ENCODE results near the gene PALMD. TPM values are rescaled to one million over a fixed set of nuclear protein-coding genes. Genes with fewer than 3 reads are reported as not detected.

Gene PALMD
- total and polyA plus RNA-seq, 5 experiments from 2014 or later = not detected

- no peaks in the 10 kb centered on the region for H3K4me1 Mint-ChIP-seq
- no peak for DNase-seq
- H3K4me3 Mint-ChIP-seq = no peak overlapping the region
- ATAC-seq = no peak
- peaks cover 0 to 3% (median 0%) of the 10 kb centered on the region in 5 donors for H3K27me3 Mint-ChIP-seq
- no peak overlapping the region for H3K27ac Mint-ChIP-seq
- no peaks in the 10 kb centered on the region for H3K36me3 Mint-ChIP-seq
- H3K9me3 Mint-ChIP-seq = no peaks in the 10 kb centered on the region
- POLR2A ChIA-PET = no interaction called here
These were observed 81.8 kb downstream of the PALMD start for GRCh38 chr1:99727575-99728185.

GRCh38 chr1:99728494-99729235, 82.8 kb downstream of the PALMD start:
- no peak overlapping the region for H3K27ac Mint-ChIP-seq
- H3K4me3 Mint-ChIP-seq = no peak overlapping the region
- DNase-seq (no peak), ATAC-seq (no peak)
- H3K27me3 Mint-ChIP-seq = peaks cover 0 to 6% (median 0%) of the 10 kb centered on the region in 5 donors
- POLR2A ChIA-PET = no interaction called here
- no peaks in the 10 kb centered on the region for H3K9me3 Mint-ChIP-seq
- H3K36me3 Mint-ChIP-seq = no peaks in the 10 kb centered on the region
- no peaks in the 10 kb centered on the region for H3K4me1 Mint-ChIP-seq

- DNase-seq (no peak), ATAC-seq (no peak)
- H3K9me3 Mint-ChIP-seq = no peaks in the 10 kb centered on the region
- H3K4me1 Mint-ChIP-seq = no peaks in the 10 kb centered on the region
- H3K36me3 Mint-ChIP-seq = no peaks in the 10 kb centered on the region
- H3K27ac Mint-ChIP-seq = no peak overlapping the region
- H3K4me3 Mint-ChIP-seq = no peak overlapping the region
- POLR2A ChIA-PET = no interaction called here
- H3K27me3 Mint-ChIP-seq = peaks cover 0 to 6% (median 0%) of the 10 kb centered on the region in 5 donors
These were observed 85.5 kb downstream of the PALMD start for GRCh38 chr1:99731384-99731783.

- H3K9me3 Mint-ChIP-seq = no peaks in the 10 kb centered on the region
- H3K36me3 Mint-ChIP-seq = peaks cover 0 to 3% (median 0%) of the 10 kb centered on the region in 3 donors
- DNase-seq (no peak), ATAC-seq (no peak)
- POLR2A ChIA-PET = no interaction called here
- H3K4me3 Mint-ChIP-seq = no peak overlapping the region
- H3K27ac Mint-ChIP-seq = no peak overlapping the region
- no peaks in the 10 kb centered on the region for H3K4me1 Mint-ChIP-seq
- H3K27me3 Mint-ChIP-seq = peaks cover 0 to 3% (median 0%) of the 10 kb centered on the region in 5 donors
These were observed 89.9 kb downstream of the PALMD start for GRCh38 chr1:99735852-99736251.

GRCh38 chr1:99737016-99737415, 91.1 kb downstream of the PALMD start:
- H3K4me1 Mint-ChIP-seq = no peaks in the 10 kb centered on the region
- no peak overlapping the region for H3K27ac Mint-ChIP-seq
- peaks cover 0 to 3% (median 0%) of the 10 kb centered on the region in 3 donors for H3K36me3 Mint-ChIP-seq
- DNase-seq (no peak), ATAC-seq (no peak)
- H3K4me3 Mint-ChIP-seq = no peak overlapping the region
- H3K27me3 Mint-ChIP-seq = peaks cover 0 to 3% (median 0%) of the 10 kb centered on the region in 5 donors
- no peaks in the 10 kb centered on the region for H3K9me3 Mint-ChIP-seq
- POLR2A ChIA-PET = no interaction called here

GRCh38 chr1:99738858-99739465, 93.0 kb downstream of the PALMD start:
- H3K27me3 Mint-ChIP-seq = peaks cover 0 to 2% (median 0%) of the 10 kb centered on the region in 5 donors
- H3K4me1 Mint-ChIP-seq = no peaks in the 10 kb centered on the region
- ATAC-seq (no peak), DNase-seq (no peak)
- H3K36me3 Mint-ChIP-seq = peaks cover 0 to 3% (median 0%) of the 10 kb centered on the region in 3 donors
- no peaks in the 10 kb centered on the region for H3K9me3 Mint-ChIP-seq
- no peak overlapping the region for H3K27ac Mint-ChIP-seq
- no peak overlapping the region for H3K4me3 Mint-ChIP-seq
- POLR2A ChIA-PET = no interaction called here

GRCh38 chr1:99740141-99740540, 94.2 kb downstream of the PALMD start:
- H3K4me3 Mint-ChIP-seq = no peak overlapping the region
- H3K9me3 Mint-ChIP-seq = no peaks in the 10 kb centered on the region
- POLR2A ChIA-PET = no interaction called here
- H3K4me1 Mint-ChIP-seq = no peaks in the 10 kb centered on the region
- H3K27ac Mint-ChIP-seq = no peak overlapping the region
- no peak for DNase-seq
- H3K36me3 Mint-ChIP-seq = peaks cover 0 to 3% (median 0%) of the 10 kb centered on the region in 3 donors
- H3K27me3 Mint-ChIP-seq = no peaks in the 10 kb centered on the region
- ATAC-seq = no peak

Other genes starting within 250 kb of the PALMD start
- gene FRRS1, start 120.5 kb downstream of the PALMD start, total RNA-seq = under 1 TPM; 0.44 to 0.55 TPM
- gene FRRS1, start 120.5 kb downstream of the PALMD start, polyA plus RNA-seq = under 1 TPM in 1 of 3 donors, not detected in 2; 0.05 TPM
- gene AGL, start 204.2 kb downstream of the PALMD start, total RNA-seq = 10 to 100 TPM; 18.2 to 20.0 TPM
- gene AGL, start 204.2 kb downstream of the PALMD start, polyA plus RNA-seq = 10 to 100 TPM in 2 of 3 donors, 1 to 10 TPM in 1; 9.8 to 11.8 (median 11.6) TPM